HCT116 (cell line): ENCODE results near the gene POMT1. TPM values are rescaled to one million over a fixed set of nuclear protein-coding genes. Genes with fewer than 3 reads are reported as not detected.

Source experiments
- ATAC-seq: fragments of 200-7000 bp; cut with Tn5 transposase; 2 replicates; pipeline ENCODE4 v1.9.1; 2020; ENCODE audit warnings: mild to moderate bottlenecking, moderate library complexity
- BruUV-seq: library from RNA; stranded (reverse); fragments of 400-500 nt; replicated peaks from 2 replicates; lab custom pipeline; 2021; lab: Mats Ljungman, UMichigan
- CTCF ChIA-PET: fragments of 300-600 bp; sonication (Branson Sonifier 250); formaldehyde crosslinking; loops from one replicate; lab custom pipeline; 2021; ENCODE audit warnings: antibody characterized with exemption; lab: Charles Lee
- POLR2A ChIA-PET: fragments of 300-600, 350-600 bp; sonication (Branson Sonifier 250); formaldehyde crosslinking; loops from one replicate; lab custom pipeline; 2021; ENCODE audit warnings: antibody characterized with exemption; lab: Charles Lee
- RAD21 ChIA-PET, 2 experiments: fragments of 300-600 bp; sonication (Branson Sonifier 250); formaldehyde crosslinking; loops; one replicate each; lab custom pipeline; 2023; ENCODE audit warnings: low total read pairs in 2 of 2; ENCODE audit not compliant: uncharacterized antibody in 2 of 2, unreplicated experiment in 2 of 2, low non-redundant PET in 1 of 2; lab: Charles Lee
- DNase-seq: peaks from one replicate; pipeline ENCODE4 v3.0.0-alpha.2; 2010; ENCODE audit warnings: low read depth, low spot score
- H2AFZ ChIP-seq: fragments of 200-600 bp; shearing (Covaris generic), sonication (generic); 2 replicates; pipeline ENCODE4 v1.6.1; 2017; ENCODE audit warnings: low read depth, mixed run types, mixed read lengths, antibody characterized with exemption, low read length; ENCODE audit not compliant: poor library complexity, severe bottlenecking
- H3K27ac ChIP-seq: 2 replicates; pipeline ENCODE4 v1.5.1; 2012; ENCODE audit warnings: low read depth, low read length
- H3K27me3 ChIP-seq: fragments of 200-600 bp; sonication (generic); 2 replicates; pipeline ENCODE4 v1.6.1; 2016; ENCODE audit warnings: mixed run types, low read length, mixed read lengths; ENCODE audit not compliant: insufficient read depth
- H3K36me3 ChIP-seq, 2 experiments: fragments of 200-500 bp in 1 of 2; fragments of 200-600 bp in 1 of 2; sonication (Bioruptor generic) in 1 of 2; sonication (generic) in 1 of 2; 2 replicates each; pipeline versions ENCODE4 v1.5.1 to v1.6.1; 2014 to 2016; ENCODE audit warnings: low read length in 2 of 2, inconsistent platforms in 1 of 2, mixed read lengths in 1 of 2, mixed run types in 1 of 2; ENCODE audit not compliant: insufficient read depth in 2 of 2, control insufficient read depth in 1 of 2
- H3K4me1 ChIP-seq, 2 experiments: fragments of 200-600 bp in 1 of 2; sonication (generic) in 1 of 2; 2 replicates each; pipeline versions ENCODE4 v1.5.1 to v1.6.1; 2012 to 2017; ENCODE audit warnings: low read length in 2 of 2, inconsistent platforms in 1 of 2, mild to moderate bottlenecking in 1 of 2, mixed read lengths in 1 of 2, mixed run types in 1 of 2, moderate library complexity in 1 of 2; ENCODE audit not compliant: insufficient read depth in 2 of 2, control insufficient read depth in 1 of 2
- H3K4me2 ChIP-seq: fragments of 200-600 bp; sonication (generic); 2 replicates; pipeline ENCODE4 v1.6.1; 2017; ENCODE audit warnings: mixed run types, low read length, mixed read lengths
- H3K4me3 ChIP-seq, 2 experiments: fragments of 200-600 bp in 1 of 2; sonication (generic) in 1 of 2; replicated peaks in 1 of 2; 2 replicates each; pipeline ENCODE4 v1.5.1; 2011 to 2016; ENCODE audit warnings: low read length in 2 of 2, control low read depth in 1 of 2, low read depth in 1 of 2, mild to moderate bottlenecking in 1 of 2, mixed read lengths in 1 of 2, mixed run types in 1 of 2
- H3K79me2 ChIP-seq: fragments of 200-600 bp; sonication (generic); 2 replicates; pipeline ENCODE4 v1.6.1; 2017; ENCODE audit warnings: mild to moderate bottlenecking, mixed run types, low read length, moderate library complexity, mixed read lengths; ENCODE audit not compliant: insufficient read depth
- H3K9ac ChIP-seq: fragments of 200-600 bp; sonication (generic); 2 replicates; pipeline ENCODE4 v1.6.1; 2016; ENCODE audit warnings: low read length, mixed read lengths
- H3K9me2 ChIP-seq: fragments of 200-600 bp; sonication (generic), shearing (Covaris generic); 2 replicates; pipeline ENCODE4 v1.6.1; 2017; ENCODE audit warnings: mixed run types, mild to moderate bottlenecking, moderate library complexity; ENCODE audit not compliant: insufficient read depth
- H3K9me3 ChIP-seq, 2 experiments: fragments of 200-500 bp in 1 of 2; fragments of 200-600 bp in 1 of 2; sonication (Bioruptor generic) in 1 of 2; sonication (generic) in 1 of 2; 2 replicates each; pipeline ENCODE4 v1.6.1; 2014 to 2017; ENCODE audit warnings: low read length in 2 of 2, mixed read lengths in 2 of 2, inconsistent platforms in 1 of 2, low read depth in 1 of 2, mild to moderate bottlenecking in 1 of 2, mixed run types in 1 of 2, moderate library complexity in 1 of 2; ENCODE audit not compliant: control insufficient read depth in 1 of 2, insufficient read depth in 1 of 2
- H4K20me1 ChIP-seq: fragments of 200-600 bp; sonication (generic), shearing (Covaris generic); 2 replicates; pipeline ENCODE4 v1.6.1; 2017; ENCODE audit warnings: mixed run types, mild to moderate bottlenecking, moderate library complexity; ENCODE audit not compliant: insufficient read depth
- ATF3 ChIP-seq: IDR thresholded peaks from 2 replicates; pipeline ENCODE4 v1.6.1; 2012
- CEBPB ChIP-seq: IDR thresholded peaks from 2 replicates; pipeline ENCODE4 v1.6.1; 2012; ENCODE audit warnings: low read depth
- EGR1 ChIP-seq: IDR thresholded peaks from 2 replicates; pipeline ENCODE4 v1.6.1; 2012; ENCODE audit warnings: low read depth
- ELF1 ChIP-seq: IDR thresholded peaks from 2 replicates; pipeline ENCODE4 v1.6.1; 2012; ENCODE audit warnings: low read depth, borderline replicate concordance
- EZH2 ChIP-seq: fragments of 200-600 bp; sonication (generic); IDR thresholded peaks from 2 replicates; pipeline ENCODE4 v1.6.1; 2017; ENCODE audit warnings: antibody characterized with exemption, mixed run types
- EZH2phosphoT487 ChIP-seq: fragments of 200-600 bp; IDR thresholded peaks from 2 replicates; pipeline ENCODE4 v1.6.1; 2018; ENCODE audit warnings: antibody characterized with exemption, borderline replicate concordance
- JUND ChIP-seq: IDR thresholded peaks from 2 replicates; pipeline ENCODE4 v1.6.1; 2012
- MAX ChIP-seq: IDR thresholded peaks from 2 replicates; pipeline ENCODE4 v1.6.1; 2012
- POLR2A ChIP-seq: IDR thresholded peaks from 2 replicates; pipeline ENCODE4 v1.7.0; 2011; ENCODE audit warnings: borderline replicate concordance; ENCODE audit not compliant: insufficient read depth, insufficient read length; ENCODE audit errors: extremely low read depth
- SRF ChIP-seq: IDR thresholded peaks from 2 replicates; pipeline ENCODE4 v1.6.1; 2012; ENCODE audit warnings: low read depth
- YY1 ChIP-seq: IDR thresholded peaks from 2 replicates; pipeline ENCODE4 v1.6.1; 2011; ENCODE audit warnings: low read length, low read depth, moderate library complexity, mild to moderate bottlenecking; ENCODE audit not compliant: insufficient replicate concordance; ENCODE audit errors: extremely low read depth
- ZBTB33 ChIP-seq: IDR thresholded peaks from 2 replicates; pipeline ENCODE4 v1.6.1; 2011; ENCODE audit warnings: mild to moderate bottlenecking, low read length, moderate library complexity; ENCODE audit not compliant: insufficient replicate concordance; ENCODE audit errors: extremely low read depth
- ZFX ChIP-seq: fragments of 450-650 bp; IDR thresholded peaks from 2 replicates; pipeline ENCODE4 v1.6.1; 2017
- ZNF274 ChIP-seq: fragments of 200-500 bp; sonication (Bioruptor generic); IDR thresholded peaks from 2 replicates; pipeline ENCODE4 v1.6.1; 2014; ENCODE audit warnings: mild to moderate bottlenecking, low read depth, low read length, inconsistent platforms
- intact Hi-C: fragments of 100-400 bp; cut with micrococcal nuclease; formaldehyde crosslinking; loops from 2 replicates; pipeline ENCODE4 v1.10.0; 2022
- total RNA-seq: library from RNA; stranded (reverse); gene quantifications from one replicate; pipeline ENCODE4 v1.2.1, GENCODE V29; 2021; ENCODE audit not compliant: unreplicated experiment

Gene POMT1
- total RNA-seq, 1 experiment from 2014 or later, result 21.4 TPM

GRCh38 chr9:131469356-131469755 lies 33.4 kb upstream of the POMT1 start:
- RAD21 ChIA-PET, result no interaction called here
- DNase-seq, result no peak
- H3K4me3 ChIP-seq, result no peak overlapping the region
- intact Hi-C loops, result no loop called here
- peaks cover 85% of the 10 kb centered on the region for H3K79me2 ChIP-seq
- ATAC-seq, result no peak
- POLR2A ChIA-PET, result no interaction called here
- no peak overlapping the region for H2AFZ ChIP-seq
- H3K36me3 ChIP-seq, result peaks cover 72 to 74% of the 10 kb centered on the region in 2 experiments
- BruUV-seq, result no TSS peak
- H3K4me2 ChIP-seq, result no peak overlapping the region
- no peaks in the 10 kb centered on the region for H3K4me1 ChIP-seq
- H3K27me3 ChIP-seq, result no peaks in the 10 kb centered on the region
- no peak overlapping the region for H3K27ac ChIP-seq
- H3K9me3 ChIP-seq, result no peaks in the 10 kb centered on the region
- H3K9me2 ChIP-seq, result no peaks in the 10 kb centered on the region
- no peak for TF ChIP-seq ELF1
- TF ChIP-seq JUND, result no peak
- no peak for TF ChIP-seq ZNF274
- no peak for TF ChIP-seq ZFX
- no peak for TF ChIP-seq EZH2phosphoT487
- TF ChIP-seq ZBTB33, result no peak
- no peak for TF ChIP-seq EZH2
- TF ChIP-seq SRF, result no peak
- no peak for TF ChIP-seq POLR2A
- no peak for TF ChIP-seq ATF3
- TF ChIP-seq CEBPB, result no peak
- TF ChIP-seq YY1, result no peak
- no peak for TF ChIP-seq EGR1
- TF ChIP-seq MAX, result no peak
- no peaks in the 10 kb centered on the region for H4K20me1 ChIP-seq
- no peak overlapping the region for H3K9ac ChIP-seq
- CTCF ChIA-PET, result no interaction called here
